Right atrium auricular region (tissue), 2 donors: Measurements from ENCODE around the gene ERMP1. TPM values are rescaled to one million over a fixed set of nuclear protein-coding genes. Genes with fewer than 3 reads are reported as not detected.
"Not testable (repeated sequence)": the region's sequence is repeated elsewhere in the genome, so short reads cannot be mapped to it uniquely, and the experiment has no call there.

Experiments
- DNase-seq: peaks from one replicate; pipeline ENCODE4 v3.0.0-alpha.2; 2019; ENCODE audit warnings: low spot score
- H3K27ac ChIP-seq, 2 donors: fragments of 200-600 bp; sonication (generic); 1 replicate in 1 of 2; 2 replicates in 1 of 2; pipeline ENCODE4 v1.5.1; 2016 to 2019
- H3K27me3 ChIP-seq, 2 donors: fragments of 200-600 bp; sonication (generic); one replicate each; pipeline versions ENCODE4 v1.5.1 to v1.6.0; 2017 to 2019
- H3K36me3 ChIP-seq: fragments of 200-600 bp; sonication (generic); one replicate; pipeline ENCODE4 v1.5.1; 2016
- H3K4me1 ChIP-seq, 2 donors: fragments of 200-600 bp; sonication (generic); one replicate each; pipeline versions ENCODE4 v1.5.1 to v1.6.0; 2017 to 2019
- H3K4me3 ChIP-seq, 2 donors: fragments of 200-600 bp; sonication (generic); 1 replicate in 1 of 2; 2 replicates in 1 of 2; pipeline ENCODE4 v1.5.1; 2017 to 2019; ENCODE audit warnings: mild to moderate bottlenecking in 1 of 2, moderate library complexity in 1 of 2
- H3K9me3 ChIP-seq, 2 donors: fragments of 200-600 bp; sonication (generic); one replicate each; pipeline ENCODE4 v1.5.1; 2019
- CTCF ChIP-seq, 2 donors: fragments of 200-600 bp; sonication (generic); IDR thresholded peaks; one replicate each; pipeline ENCODE4 v1.5.1; 2019; ENCODE audit warnings: antibody characterized with exemption in 2 of 2
- total RNA-seq, 2 donors: library from RNA; depleted of rRNA; stranded (reverse); fragments of >200 nt; gene quantifications; one replicate each; pipeline ENCODE4 v1.1.0, GENCODE V29; 2016

Gene ERMP1
- total RNA-seq, 2 donors from 2014 or later: 10.8 to 27.8 TPM

GRCh38 chr9:5800969-5801738 is 31.8 kb downstream of the ERMP1 start:
- no peaks in the 10 kb centered on the region for H3K27me3 ChIP-seq
- H3K9me3 ChIP-seq: no peaks in the 10 kb centered on the region
- H3K4me1 ChIP-seq: no peaks in the 10 kb centered on the region
- no peak for DNase-seq
- H3K27ac ChIP-seq: no peak overlapping the region
- no peaks in the 10 kb centered on the region for H3K36me3 ChIP-seq
- TF ChIP-seq CTCF (IDR thresholded peaks at IDR 0.05): no peak
- H3K4me3 ChIP-seq: no peak overlapping the region

GRCh38 chr9:5800378-5800777 is 32.5 kb downstream of the ERMP1 start:
- not testable (repeated sequence) for DNase-seq, H3K27ac ChIP-seq, H3K36me3 ChIP-seq, H3K4me1 ChIP-seq, H3K4me3 ChIP-seq, H3K9me3 ChIP-seq, H3K27me3 ChIP-seq

GRCh38 chr9:5799314-5799713 is 33.6 kb downstream of the ERMP1 start:
- no peak for DNase-seq
- H3K27me3 ChIP-seq: no peaks in the 10 kb centered on the region
- H3K9me3 ChIP-seq: no peaks in the 10 kb centered on the region
- H3K27ac ChIP-seq: no peak overlapping the region
- H3K4me1 ChIP-seq: no peaks in the 10 kb centered on the region
- H3K36me3 ChIP-seq: no peaks in the 10 kb centered on the region
- H3K4me3 ChIP-seq: peak overlapping the region in 1 of 2 donors; percentile 9
- TF ChIP-seq CTCF (IDR thresholded peaks at IDR 0.05): peak; percentile 29 to 71

GRCh38 chr9:5798581-5798980 is 34.3 kb downstream of the ERMP1 start:
- H3K4me1 ChIP-seq: no peaks in the 10 kb centered on the region
- no peak for DNase-seq

GRCh38 chr9:5796298-5796697 is 36.6 kb downstream of the ERMP1 start:
- DNase-seq: no peak
- Histone ChIP-seq H3K27ac (no peak overlapping the region), H3K27me3 (no peaks in the 10 kb centered on the region), H3K36me3 (no peaks in the 10 kb centered on the region), H3K4me1 (no peaks in the 10 kb centered on the region), H3K4me3 (no peak overlapping the region), H3K9me3 (no peaks in the 10 kb centered on the region)
- no peak for TF ChIP-seq CTCF (IDR thresholded peaks at IDR 0.05)

More at GRCh38 chr9:5798581-5798980, 34.3 kb downstream of the ERMP1 start:
- H3K9me3 ChIP-seq: no peaks in the 10 kb centered on the region
- no peak overlapping the region for H3K4me3 ChIP-seq
- H3K27me3 ChIP-seq: no peaks in the 10 kb centered on the region
- no peaks in the 10 kb centered on the region for H3K36me3 ChIP-seq
- H3K27ac ChIP-seq: no peak overlapping the region
- no peak for TF ChIP-seq CTCF (IDR thresholded peaks at IDR 0.05)

- no peak for DNase-seq
- H3K27ac ChIP-seq: no peak overlapping the region
- no peak overlapping the region for H3K4me3 ChIP-seq
- no peaks in the 10 kb centered on the region for H3K4me1 ChIP-seq
- no peaks in the 10 kb centered on the region for H3K27me3 ChIP-seq
- no peaks in the 10 kb centered on the region for H3K36me3 ChIP-seq
- H3K9me3 ChIP-seq: no peaks in the 10 kb centered on the region
- TF ChIP-seq CTCF (IDR thresholded peaks at IDR 0.05): no peak
These were observed 39.1 kb downstream of the ERMP1 start for GRCh38 chr9:5793812-5794211.
